Measurements from ENCODE around the gene PLXND1.
"Not testable (repeated sequence)": the region's sequence is repeated elsewhere in the genome, so short reads cannot be mapped to it uniquely, and the experiment has no call there.

The PLXND1 gene

DNA sequence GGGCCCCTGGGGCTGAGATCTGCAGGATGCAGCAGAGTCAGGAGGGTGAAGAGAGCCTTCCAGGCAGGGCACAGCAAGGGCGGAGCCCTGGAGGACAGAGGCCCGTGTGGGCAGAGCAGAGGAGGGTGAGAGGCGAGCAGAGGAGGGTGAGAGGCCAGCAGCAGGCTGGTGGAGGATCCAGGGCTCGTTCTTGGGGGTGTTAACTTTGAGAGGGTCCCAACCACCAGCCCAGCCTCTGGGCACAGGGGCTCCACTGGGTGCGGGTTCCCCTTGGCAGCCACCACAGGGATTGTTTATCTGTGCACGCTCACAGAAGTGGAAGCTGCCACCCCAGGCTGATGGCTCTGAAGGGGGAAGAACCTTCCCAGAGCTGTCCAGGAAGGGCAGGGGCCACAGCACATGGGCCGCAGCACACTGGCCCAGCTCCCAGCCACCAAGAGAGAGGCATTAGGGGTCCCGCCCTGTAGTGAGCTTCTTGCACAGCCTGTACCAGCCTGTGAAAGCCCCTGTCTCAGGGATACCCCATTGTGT, 9.3 kb upstream of the PLXND1 start:
- no peak for DNase-seq (ENCODE audit: low read depth in 4 of 4, low spot score in 1 of 4)

DNA sequence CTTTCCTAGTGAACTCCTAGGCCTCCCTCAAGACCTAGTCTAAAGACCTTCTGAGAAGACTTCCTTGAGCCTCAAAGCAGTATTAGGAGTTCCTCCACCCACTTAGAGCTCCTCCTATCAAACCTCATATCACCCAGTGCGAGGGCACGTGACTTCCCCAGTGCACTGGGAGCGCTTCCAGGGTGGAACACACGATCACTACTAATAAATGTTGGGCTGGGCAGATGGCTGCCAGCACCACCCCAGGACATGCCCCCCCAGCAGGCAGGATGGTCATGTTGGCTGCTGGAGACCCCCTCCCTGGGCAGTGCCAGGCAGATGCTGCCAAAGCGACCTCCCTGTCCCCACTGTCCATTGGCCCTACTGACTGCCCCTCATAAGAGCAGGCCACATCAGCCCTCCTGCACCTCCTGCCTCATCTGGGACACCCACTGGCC, 8.5 kb upstream of the PLXND1 start:
- DNase-seq (ENCODE audit: low read depth in 4 of 4, low spot score in 1 of 4), result no peak

DNA sequence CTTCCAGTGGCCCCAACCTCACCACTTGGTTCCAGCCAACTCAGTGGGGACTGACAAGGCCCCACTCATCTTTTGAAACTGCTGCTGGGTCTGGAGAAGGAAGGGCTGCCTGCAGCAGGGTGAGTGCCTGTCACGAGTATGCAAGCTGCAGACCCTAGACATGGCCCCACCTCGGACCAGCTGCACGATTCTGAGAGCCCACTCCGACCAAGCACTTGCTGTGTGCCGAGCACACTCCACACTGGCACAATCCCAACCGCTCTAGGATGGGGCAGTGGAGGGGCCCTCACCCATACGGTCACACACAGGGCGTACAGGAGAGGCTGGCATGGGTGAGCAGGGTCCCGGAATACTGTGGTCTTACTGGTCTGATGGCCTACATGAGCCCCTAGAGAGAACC, 8.0 kb upstream of the PLXND1 start:
- DNase-seq (ENCODE audit: low read depth in 4 of 4, low spot score in 1 of 4), result no peak

DNA sequence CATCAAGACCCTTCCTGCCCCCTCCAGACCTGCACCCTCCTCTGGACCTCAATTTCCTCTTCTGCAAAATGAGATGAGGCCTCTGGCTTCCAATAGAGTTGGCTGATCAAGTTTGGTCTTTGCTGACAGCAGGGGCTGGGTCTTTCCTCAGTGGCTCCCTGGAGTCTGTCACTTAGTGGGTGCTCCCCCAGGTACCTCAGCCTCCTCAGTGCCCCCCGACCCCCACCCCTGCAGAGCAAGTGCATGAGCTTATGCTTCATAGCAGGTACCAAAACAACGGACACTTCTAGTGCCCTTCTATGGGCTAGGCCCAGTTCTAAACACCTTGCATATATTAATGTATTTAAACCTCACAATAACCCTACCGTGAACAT, 6.9 kb upstream of the PLXND1 start:
- no peak for DNase-seq (ENCODE audit: low read depth in 4 of 4, low spot score in 1 of 4)

DNA sequence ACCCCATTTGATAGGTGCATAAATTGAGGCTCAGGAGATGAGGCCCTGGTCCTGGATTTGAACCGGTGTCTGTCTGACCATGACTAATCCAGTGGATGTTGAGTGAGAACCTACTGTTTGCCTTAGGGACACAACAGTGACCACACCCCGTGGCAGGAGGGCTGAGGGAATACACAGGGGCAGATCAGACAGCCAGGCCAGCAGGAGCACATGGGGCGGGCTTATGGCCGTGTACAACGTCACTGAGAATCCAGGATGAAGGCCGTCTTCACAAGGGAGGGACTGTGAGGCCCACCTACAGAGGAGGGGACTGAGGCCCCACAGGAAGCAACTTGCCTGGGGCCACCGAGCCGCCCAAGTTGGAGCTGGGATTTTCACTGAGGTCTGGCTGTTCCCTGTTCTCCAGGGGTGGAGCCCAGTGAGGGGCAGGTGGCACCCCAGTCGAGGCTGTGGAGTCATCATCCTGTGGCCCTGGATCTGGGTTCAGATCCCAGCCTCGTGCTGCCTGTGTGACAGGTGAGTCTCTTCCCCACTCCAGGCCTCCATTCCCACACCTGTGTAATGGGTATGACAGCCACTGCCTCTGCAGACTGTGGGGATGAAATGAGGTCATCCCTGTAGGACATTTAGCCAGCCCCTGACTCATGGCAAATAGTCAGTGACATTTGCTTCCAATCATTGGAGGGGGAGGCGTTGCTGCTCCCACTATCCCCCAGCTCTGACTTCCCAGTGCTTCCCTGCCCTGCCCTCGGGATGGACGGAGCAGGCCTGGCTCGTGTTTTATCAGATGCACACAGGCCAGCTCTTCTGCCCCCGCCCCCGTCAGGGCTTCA, 6.3 kb upstream of the PLXND1 start:
- DNase-seq (ENCODE audit: low read depth in 4 of 4, low spot score in 1 of 4), result no peak

DNA sequence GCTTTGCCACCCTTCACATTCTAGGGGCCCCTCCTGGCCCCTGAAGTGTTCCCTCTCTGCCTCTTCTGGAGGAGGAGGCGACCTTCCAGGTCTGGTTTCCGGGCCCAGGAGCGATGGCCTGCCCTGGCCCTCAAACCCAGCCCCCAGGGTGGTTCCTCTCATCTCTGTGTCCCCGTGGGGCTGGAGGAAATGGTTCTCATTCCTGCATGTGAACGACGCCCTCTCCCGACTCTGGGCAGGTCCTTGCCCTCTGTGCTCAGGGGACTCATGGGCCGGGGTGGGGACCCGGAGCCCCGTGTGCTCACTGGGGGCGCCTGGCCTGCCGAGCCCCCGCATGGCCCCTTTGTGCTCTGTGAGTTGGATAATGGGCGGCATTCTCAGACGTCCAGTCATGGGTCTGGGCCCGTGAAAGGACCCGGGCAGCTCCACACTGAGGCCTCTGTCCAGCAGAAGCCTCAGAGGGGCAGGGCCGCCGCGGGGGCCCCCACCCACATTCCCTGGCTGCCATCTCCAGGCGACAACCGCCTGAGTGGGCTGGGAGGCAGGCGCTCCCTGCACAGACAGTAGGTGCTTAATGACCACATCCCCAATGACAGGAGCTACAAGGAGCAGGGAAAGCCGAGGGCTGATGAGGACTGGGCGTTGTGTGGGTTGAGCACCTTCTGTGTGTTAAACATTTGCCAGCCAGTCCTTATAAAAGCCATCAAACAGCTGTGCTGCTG, 5.5 kb upstream of the PLXND1 start:
- no peak for DNase-seq (ENCODE audit: low read depth in 4 of 4, low spot score in 1 of 4)

DNA sequence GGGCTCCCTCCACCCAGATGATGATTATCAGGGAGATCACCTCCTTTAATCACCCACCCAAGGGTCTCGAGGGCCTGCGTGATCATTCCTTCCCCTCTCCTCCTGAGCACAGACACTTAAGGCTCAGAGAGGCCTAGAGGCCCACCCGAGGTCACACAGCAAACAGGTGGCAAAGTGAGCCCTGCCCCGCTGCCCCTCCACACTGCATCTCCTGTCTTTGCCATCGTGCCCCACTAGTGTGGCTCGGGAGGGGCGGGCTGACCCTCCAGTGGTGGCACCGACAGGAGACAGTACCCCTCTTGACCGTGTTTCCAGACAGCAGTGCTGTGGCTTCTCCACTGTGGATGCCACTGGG, 4.9 kb upstream of the PLXND1 start:
- no peak for DNase-seq (ENCODE audit: low read depth in 4 of 4, low spot score in 1 of 4)

DNA sequence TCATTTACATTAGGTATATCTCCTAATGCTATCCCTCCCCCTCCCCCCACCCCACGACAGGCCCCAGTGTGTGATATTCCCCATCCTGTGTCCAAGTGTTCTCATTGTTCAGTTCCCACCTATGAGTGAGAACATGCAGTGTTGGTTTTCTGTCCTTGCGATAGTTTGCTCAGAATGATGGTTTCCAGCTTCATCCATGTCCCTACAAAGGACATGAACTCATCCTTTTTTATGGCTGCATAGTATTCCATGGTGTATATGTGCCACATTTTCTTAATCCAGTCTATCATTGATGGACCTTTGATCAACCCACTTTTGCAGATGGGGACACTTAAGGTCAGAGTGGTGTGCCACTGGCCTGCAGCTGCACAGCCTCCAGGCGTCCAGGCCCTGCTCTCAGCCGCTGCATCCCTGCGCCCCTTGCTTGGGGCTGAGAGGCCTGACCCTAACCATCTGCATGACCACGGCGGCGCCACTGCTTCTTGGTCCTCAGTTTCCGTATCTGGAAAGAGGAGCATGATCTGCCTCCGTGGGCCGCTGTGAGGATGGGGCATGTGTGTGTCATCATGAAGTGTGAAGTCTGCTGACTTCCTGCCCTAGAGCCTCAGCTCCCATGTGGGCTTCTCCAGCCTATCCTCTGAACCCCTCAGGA, 4.4 kb upstream of the PLXND1 start:
- not testable (repeated sequence) for DNase-seq (ENCODE audit: low read depth in 4 of 4, low spot score in 1 of 4)

DNA sequence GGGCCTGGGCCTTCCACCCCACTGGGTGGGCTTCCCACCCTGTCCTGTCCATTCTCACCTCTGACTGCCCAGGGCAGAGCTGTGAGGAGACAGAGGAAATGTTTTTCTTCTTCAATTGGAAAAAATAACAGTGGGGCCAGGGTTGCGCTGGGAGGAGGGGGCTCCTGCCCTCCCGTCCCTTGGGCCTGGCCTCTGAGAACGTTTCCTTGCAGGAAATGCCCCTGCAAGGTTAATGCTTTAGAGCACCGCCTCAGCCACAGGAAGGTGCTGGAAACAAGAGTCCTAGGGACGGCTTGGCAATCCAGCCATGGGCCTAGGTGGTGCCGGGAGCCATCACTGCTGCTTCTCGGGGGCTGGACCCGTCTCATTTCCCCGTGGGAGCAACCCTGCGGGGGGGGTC, 3.8 kb upstream of the PLXND1 start:
- DNase-seq (ENCODE audit: low read depth in 4 of 4, low spot score in 1 of 4), result no peak

DNA sequence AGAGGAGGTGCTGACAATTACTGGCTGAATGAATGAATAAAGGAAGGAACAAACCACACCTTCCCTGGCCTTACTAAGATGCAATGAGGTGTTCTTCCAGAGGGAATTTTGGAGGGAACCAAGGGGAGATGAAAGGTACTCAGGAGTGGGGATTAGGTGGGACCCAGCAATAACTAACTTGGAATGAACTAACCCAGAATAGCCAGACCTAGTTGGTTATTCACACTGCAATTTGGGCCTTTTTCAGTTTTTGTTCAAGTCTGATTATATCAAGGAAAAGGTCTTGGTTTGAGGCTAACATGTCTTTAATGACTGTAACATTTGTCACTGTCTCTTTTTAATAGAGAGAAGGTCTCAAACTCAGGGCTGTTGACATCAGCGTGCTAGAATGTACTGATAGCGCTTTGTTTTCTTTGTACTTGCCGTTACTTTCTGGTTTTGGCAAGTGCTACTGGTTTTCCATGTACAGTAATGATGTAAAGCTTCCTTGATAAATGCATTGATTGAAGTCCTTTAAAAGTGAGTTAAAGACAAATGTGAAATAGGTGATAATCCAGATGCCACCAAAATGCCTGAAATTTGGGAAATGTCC, 3.2 kb upstream of the PLXND1 start:
- DNase-seq (ENCODE audit: low read depth in 4 of 4, low spot score in 1 of 4), result no peak

DNA sequence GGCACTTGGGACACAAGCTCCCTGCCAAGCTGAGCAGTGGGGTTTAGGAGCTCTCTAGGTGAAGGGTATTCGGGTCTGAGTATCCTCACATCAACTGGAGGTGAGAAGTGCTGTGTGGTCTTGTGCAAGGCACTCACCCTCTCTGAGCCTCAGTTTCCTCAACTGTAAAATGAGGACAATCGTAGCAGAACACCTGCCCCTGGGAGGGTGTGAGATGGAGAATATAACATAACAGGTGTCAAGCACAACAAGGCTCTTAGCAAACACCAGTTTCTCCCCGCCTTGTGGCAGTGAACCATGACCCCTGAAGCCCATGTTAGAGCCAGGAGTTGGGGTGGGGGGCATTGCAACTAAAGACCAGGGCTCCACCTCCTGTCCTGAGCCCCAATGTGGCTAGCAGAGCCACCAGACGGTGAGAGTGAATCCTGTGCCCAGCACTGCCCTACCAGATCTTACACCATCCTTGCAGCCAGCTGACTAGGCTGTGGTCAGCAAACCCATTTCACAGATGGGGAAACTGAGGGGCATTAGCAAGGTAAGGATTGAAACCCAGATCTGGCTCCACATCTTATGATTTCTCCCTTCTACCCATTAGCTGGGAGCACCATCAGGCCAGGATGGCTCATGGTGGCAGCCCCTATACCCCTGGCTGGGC, 2.6 kb upstream of the PLXND1 start:
- DNase-seq (ENCODE audit: low read depth in 4 of 4, low spot score in 1 of 4), result no peak

DNA sequence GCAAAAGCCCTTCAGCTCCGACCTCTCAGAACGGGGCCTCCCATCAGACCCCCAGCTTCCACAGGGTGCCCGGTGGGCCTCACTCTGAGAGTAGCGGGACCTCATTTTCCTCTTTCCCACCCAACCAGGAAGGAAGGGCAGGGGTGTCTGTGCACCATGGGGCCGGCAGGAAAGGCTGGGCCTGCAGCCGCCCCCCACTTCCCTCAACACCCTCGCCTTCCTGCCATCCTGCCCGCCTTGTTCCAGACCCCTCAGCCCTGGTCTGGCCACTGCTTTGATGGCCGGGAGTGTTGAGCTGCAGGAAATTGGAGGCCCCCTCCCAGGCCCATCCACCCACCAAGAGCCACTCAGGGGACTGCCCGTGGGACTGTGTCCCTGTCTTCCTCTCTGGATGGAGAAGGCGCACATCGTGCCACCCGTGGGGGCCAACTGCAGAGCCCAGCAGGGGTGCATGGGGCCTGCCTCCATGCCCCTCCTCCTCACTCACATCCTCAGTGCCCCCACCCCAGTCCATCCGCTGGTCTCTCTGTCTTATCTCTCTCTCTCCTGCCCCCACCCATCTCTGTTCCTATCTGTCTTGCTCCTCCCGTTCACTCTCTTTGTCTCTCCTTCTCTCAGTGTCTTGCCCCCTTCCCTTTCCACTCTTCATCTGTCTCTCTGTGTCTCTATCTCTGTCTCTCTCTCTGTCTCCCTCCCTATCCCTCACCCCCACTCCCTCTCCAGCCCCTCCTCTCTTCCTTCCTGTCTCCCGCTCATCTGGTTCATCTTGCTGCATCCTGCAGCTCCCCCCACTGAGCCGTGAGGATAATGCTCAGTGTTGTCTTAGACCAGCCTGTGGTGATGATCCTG, 1.8 kb upstream of the PLXND1 start:
- DNase-seq (ENCODE audit: low read depth in 4 of 4, low spot score in 1 of 4), result no peak

DNA sequence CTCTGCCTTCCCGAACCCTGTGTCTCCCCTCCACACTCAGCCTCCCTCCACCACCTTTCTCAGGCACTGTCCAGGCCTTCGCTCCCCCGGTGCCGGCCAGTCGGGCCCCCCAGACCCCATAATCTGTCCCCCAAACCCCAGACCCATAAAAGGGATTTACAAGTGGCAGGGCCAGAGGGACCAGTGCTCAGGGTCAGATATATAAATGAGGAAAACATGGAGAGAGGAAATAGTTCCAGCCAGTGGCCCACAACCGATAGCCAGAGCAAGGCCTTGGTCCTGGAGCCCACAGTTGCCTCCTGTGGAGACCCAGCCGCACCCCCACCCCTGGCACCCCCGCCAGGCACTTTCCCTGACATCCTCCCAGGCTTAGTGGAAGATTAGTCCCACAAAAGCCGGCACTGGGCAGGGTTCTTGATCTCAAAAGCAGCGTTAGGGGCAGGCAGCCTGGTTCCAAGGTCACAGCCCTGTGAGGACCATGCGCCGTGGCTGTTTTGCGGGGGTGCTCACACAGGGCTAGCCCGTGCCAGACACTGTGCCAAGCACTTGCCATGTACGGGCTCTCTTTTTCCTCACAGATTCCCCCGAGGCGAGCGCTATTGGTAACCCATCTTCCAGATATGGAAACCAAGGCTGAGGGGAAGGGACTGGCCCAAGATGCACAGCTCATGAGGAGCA, 1.1 kb upstream of the PLXND1 start:
- DNase-seq (ENCODE audit: low read depth in 4 of 4, low spot score in 1 of 4), result no peak

DNA sequence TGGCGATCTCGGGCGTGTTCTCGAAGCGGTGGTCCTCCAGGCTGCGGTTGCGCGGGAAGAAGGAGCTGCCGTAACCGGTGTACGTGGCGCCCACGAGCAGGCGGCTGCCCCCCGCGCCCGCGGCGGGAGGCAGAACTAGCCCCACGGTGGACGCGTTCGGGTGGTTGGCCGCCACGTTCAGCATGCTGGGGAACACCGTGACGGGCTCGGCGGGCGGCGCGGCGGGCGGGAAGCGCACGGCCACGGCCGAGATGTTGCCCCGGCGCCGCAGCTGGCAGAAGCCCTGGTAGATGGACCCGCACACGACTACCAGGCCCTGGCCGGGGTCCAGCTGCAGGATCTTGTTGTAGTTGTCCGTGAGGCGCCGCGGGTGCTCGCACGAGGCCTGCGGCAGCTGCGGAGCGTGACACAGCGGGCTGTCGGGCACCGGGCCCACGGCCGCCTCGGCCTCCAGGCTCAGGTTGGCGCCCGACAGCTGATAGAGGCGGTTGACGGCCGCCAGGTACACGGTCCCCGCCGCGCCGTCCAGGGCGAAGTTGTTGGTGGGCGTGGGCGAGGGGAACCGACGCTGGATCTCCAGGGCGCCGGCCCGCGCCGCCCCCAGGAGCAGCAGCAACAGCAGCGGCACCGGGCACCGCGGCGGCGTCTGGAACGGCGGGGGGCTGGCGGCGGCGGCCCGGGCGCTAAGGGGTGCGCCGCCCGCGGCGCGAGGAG, 397 bp downstream of the PLXND1 start:
- DNase-seq (ENCODE audit: low read depth in 4 of 4, low spot score in 1 of 4), result no peak

DNA sequence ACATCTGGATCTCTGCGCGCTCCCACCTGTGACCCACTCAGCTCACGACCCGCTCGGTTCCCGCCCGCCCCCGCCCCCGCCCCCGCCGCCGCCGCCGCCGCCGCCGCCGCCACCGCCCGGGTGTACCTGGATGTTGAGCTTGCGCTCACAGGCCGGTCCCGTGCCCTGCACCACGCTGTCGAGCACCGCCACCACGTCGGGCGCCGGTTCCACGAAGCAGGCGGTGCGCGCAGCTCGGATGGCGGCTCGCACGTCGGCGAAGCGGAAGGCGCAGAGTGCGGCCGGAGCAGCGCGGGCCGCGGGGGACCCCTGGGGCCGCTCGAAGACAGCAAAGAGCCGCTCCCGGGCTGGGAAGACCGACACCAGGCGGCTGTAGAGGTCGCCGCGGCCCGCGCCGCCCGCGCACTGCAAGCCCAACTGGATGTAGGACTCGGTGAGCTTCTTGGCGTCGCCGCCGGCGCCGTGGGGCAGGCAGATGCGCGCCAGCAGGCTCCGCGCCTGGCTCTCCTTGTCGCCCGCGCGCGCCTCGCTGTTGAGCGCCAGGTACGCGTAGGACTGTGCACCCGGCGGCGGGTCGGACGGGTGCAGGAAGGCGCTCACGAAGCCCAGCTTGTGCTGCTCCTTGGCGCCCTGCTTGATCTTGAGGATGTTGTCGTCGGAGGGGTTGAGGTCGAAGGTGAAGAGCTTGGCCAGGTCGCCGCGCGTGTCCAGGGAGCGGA, 1.1 kb downstream of the PLXND1 start:
- DNase-seq (ENCODE audit: low read depth in 4 of 4, low spot score in 1 of 4), result peak in 2 of 4 experiments; percentile 7 to 28

DNA sequence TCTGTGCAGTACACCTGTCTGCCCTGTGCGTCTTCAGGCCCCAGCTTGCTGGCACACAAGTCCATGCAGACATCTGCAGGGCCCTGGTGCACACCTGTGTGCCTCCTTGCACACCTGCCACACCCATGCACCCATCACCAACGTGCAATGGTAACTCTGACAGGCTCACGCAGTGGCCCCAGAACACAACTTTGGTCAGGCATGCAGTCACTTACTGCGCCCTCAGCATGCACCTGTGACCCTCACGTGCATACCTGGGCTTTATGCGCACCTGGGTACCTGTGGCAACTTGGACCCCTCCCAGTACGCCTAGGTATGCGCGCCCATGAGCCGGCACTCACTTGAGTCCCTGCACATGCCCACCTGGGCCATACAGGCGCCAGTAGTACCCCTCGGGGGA, 1.7 kb downstream of the PLXND1 start:
- no peak for DNase-seq (ENCODE audit: low read depth in 4 of 4, low spot score in 1 of 4)

DNA sequence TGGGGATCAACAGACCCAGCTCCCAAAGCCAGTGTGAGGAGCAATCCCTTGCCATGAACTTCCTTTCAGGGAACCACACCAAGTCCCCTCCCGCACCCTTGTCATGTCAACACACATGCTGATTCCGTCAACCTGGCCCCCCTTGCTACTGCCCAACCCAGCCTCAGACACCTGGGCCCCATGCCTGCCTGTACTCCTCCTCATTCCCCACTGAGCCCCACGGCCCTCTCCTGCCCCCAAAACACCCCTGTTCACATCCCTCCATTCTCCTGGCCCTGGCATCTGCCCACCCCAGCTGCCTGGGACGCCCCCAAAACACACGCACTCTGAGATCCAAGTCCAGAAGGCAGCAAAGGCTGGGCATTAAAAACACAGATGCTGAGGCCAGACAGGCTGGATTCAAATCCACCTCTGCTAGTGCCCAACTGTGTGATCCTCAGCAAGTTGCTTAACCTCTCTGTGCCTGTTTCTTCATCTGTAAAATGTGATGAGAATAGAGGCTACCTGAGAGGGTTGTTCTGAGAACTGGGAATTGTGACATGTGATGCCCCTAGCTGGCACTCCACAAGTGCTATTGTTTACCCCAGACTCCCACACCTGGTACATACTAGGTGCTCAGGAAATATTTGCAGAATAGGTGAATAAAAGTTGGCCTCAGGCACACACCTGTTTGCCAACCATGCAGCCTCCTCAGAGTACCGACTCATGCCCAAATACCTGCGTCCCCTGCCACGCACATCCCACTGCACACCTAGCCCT, 2.3 kb downstream of the PLXND1 start:
- no peak for DNase-seq (ENCODE audit: low read depth in 4 of 4, low spot score in 1 of 4)

DNA sequence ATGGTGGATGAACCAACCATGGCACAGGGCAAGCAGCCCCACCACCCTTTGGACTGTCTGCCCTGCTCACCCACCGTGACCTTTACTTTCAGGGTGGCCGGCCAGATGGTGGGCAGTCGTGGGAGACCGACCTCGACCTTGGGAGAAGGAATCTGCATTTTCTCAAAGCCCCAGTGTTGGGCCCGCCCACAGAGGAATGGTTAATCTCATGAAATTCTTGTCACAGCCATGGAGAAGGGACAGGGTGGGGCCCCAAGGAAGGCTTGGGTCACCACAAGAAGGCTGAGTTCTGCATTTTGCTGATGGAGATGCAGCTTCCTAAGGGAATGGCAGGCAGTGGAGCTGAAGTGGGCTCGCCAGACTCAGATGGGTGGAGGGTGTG, 2.9 kb downstream of the PLXND1 start:
- no peak for DNase-seq (ENCODE audit: low read depth in 4 of 4, low spot score in 1 of 4)
